HepG2 (cell line): ENCODE data around the gene SLC5A10. TPM values are rescaled to one million over a fixed set of nuclear protein-coding genes. Genes with fewer than 3 reads are reported as not detected.
A peak's percentile ranks its signal among the peaks of the same experiment; 100 is the strongest.

ENCODE experiments used
- AHR ChIP-seq: IDR thresholded peaks from 2 replicates; pipeline ENCODE4 v1.6.1; 2018; ENCODE audit warnings: missing genetic modification reagents, missing compliant biosample characterization
- CSRNP1 ChIP-seq: sonication (generic); formaldehyde crosslinking; IDR thresholded peaks from 2 replicates; pipeline ENCODE4 v1.8.1; 2023; ENCODE audit warnings: mild to moderate bottlenecking, missing genetic modification reagents
- DDIT3 ChIP-seq: sonication (generic); formaldehyde crosslinking; IDR thresholded peaks from 2 replicates; pipeline ENCODE4 v1.4.0; 2020; ENCODE audit warnings: mild to moderate bottlenecking, missing genetic modification reagents
- FOXC1 ChIP-seq: sonication (generic); formaldehyde crosslinking; IDR thresholded peaks from 2 replicates; pipeline ENCODE4 v1.8.0; 2022; ENCODE audit warnings: mild to moderate bottlenecking, missing genetic modification reagents, borderline replicate concordance
- IRF2 ChIP-seq: IDR thresholded peaks from 2 replicates; pipeline ENCODE4 v1.6.1; 2018; ENCODE audit warnings: missing genetic modification reagents, missing compliant biosample characterization
- MBD4 ChIP-seq: IDR thresholded peaks from 2 replicates; pipeline ENCODE4 v1.6.1; 2012; ENCODE audit warnings: low read length, inconsistent platforms, borderline replicate concordance
- NFKBIZ ChIP-seq: IDR thresholded peaks from 2 replicates; pipeline ENCODE4 v1.6.1; 2018; ENCODE audit warnings: missing genetic modification reagents, missing compliant biosample characterization
- NRL ChIP-seq: sonication (generic); formaldehyde crosslinking; IDR thresholded peaks from 2 replicates; pipeline ENCODE4 v1.5.0; 2020; ENCODE audit warnings: missing genetic modification reagents, mild to moderate bottlenecking, moderate library complexity, borderline replicate concordance
- RXRA ChIP-seq: sonication (generic); formaldehyde crosslinking; IDR thresholded peaks from 2 replicates; pipeline ENCODE4 v1.5.1; 2020; ENCODE audit warnings: missing genetic modification reagents
- RXRB ChIP-seq: IDR thresholded peaks from 2 replicates; pipeline ENCODE4 v1.6.1; 2016; ENCODE audit warnings: borderline replicate concordance, missing genetic modification reagents, missing compliant biosample characterization
- STAG1 ChIP-seq: sonication (generic); formaldehyde crosslinking; IDR thresholded peaks from 2 replicates; pipeline ENCODE4 v1.4.0; 2020; ENCODE audit warnings: missing genetic modification reagents
- THRA ChIP-seq: sonication (generic); formaldehyde crosslinking; IDR thresholded peaks from 2 replicates; pipeline ENCODE4 v1.4.0; 2020; ENCODE audit warnings: missing genetic modification reagents, borderline replicate concordance
- ZBTB7B ChIP-seq: sonication (generic); formaldehyde crosslinking; IDR thresholded peaks from 2 replicates; pipeline ENCODE4 v1.4.0; 2020; ENCODE audit warnings: missing genetic modification reagents
- ZFP82 ChIP-seq: sonication (generic); formaldehyde crosslinking; IDR thresholded peaks from 2 replicates; pipeline ENCODE4 v1.5.1; 2020; ENCODE audit warnings: mild to moderate bottlenecking, missing genetic modification reagents, borderline replicate concordance
- ZKSCAN5 ChIP-seq: sonication (generic); formaldehyde crosslinking; IDR thresholded peaks from 2 replicates; pipeline ENCODE4 v1.5.1; 2020; ENCODE audit warnings: mild to moderate bottlenecking, missing genetic modification reagents
- ZNF280B ChIP-seq: sonication (generic); formaldehyde crosslinking; IDR thresholded peaks from 2 replicates; pipeline ENCODE4 v1.5.0; 2020; ENCODE audit warnings: missing genetic modification reagents, mild to moderate bottlenecking, borderline replicate concordance
- ZNF337 ChIP-seq: sonication (generic); formaldehyde crosslinking; IDR thresholded peaks from 2 replicates; pipeline ENCODE4 v1.5.1; 2020; ENCODE audit warnings: missing genetic modification reagents, low read depth, mild to moderate bottlenecking, borderline replicate concordance
- ZNF34 ChIP-seq: sonication (generic); formaldehyde crosslinking; IDR thresholded peaks from 2 replicates; pipeline ENCODE4 v1.4.0; 2020; ENCODE audit warnings: mild to moderate bottlenecking, missing genetic modification reagents, borderline replicate concordance
- ZNF549 ChIP-seq: sonication (generic); formaldehyde crosslinking; IDR thresholded peaks from 2 replicates; pipeline ENCODE4 v1.5.0; 2020; ENCODE audit warnings: missing genetic modification reagents
- ZNF891 ChIP-seq: sonication (generic); formaldehyde crosslinking; IDR thresholded peaks from 2 replicates; pipeline ENCODE4 v1.5.0; 2020; ENCODE audit warnings: mild to moderate bottlenecking, missing genetic modification reagents
- polyA plus RNA-seq, 8 experiments: library from polyadenylated mRNA; depleted of rRNA in 3 of 8; stranded (reverse) in 7 of 8; unstranded in 1 of 8; fragments of >200 nt; fragmentation: Illumina TruSeq in 4 of 8; extraction: Trizol in 4 of 8; gene quantifications; 2 replicates each; pipeline versions ENCODE4 v1.2.1 to v1.2.3, GENCODE V29; 2011 to 2016; ENCODE audit warnings: low read depth in 4 of 8, missing spikeins in 1 of 8, mixed read lengths in 1 of 8; ENCODE audit not compliant: insufficient read depth in 1 of 8
- total RNA-seq, 5 experiments: library from RNA; depleted of rRNA; stranded (reverse); fragments of >200 nt; fragmentation: Illumina TruSeq; extraction: Trizol; gene quantifications; 2 replicates each; pipeline ENCODE4 v1.2.3, GENCODE V29; 2016; ENCODE audit warnings: low read depth in 1 of 5
- TF ChIP-seq, protein P1 (sequence below): sonication (generic); formaldehyde crosslinking; IDR thresholded peaks from 2 replicates; pipeline ENCODE4 v1.8.1; 2023; ENCODE audit warnings: mild to moderate bottlenecking, moderate library complexity, missing genetic modification reagents

Gene SLC5A10
- total and polyA plus RNA-seq, 2 of the 13 experiments (the other 11 are each of a cell fraction or from before 2014, with no cell fraction given) = 0.05 TPM; not detected in 1

DNA sequence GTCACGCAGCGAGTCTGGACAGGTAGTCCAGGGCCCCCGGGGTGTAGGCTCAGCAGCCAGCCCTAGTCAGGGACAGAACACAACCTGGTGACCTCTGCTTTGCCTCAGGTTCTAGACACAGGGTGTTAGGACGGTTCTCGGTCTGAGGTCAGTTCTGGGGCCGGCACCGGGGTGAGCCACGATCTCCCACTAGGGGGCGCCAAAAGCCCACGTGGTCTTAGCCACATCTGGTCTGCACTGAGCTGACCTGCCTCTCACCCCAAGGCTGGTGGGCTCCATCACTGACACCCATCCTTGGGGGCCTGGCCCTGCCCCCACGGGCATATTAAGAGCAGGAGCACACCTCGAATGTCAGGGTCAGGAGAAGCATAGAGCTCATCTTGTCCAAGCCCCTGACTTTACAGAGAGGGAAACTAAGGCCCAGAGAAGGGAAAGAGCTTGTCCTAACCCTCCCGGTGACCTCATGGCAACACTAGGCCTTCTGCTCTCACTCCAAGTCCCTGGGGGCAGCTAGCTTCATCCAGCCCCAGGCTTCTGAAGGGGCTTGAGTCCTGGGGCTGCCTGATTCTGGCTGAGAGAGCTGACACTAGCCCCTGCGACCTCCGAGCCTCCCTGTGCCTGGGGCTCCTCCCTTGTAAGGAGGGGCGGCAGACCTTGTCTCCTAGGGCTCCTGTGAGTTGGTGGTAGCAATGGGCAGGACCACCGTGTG, 9.0 kb downstream of the SLC5A10 start (continued):
- peak; percentile 51; the same call in 1 of the 2 replicates for TF ChIP-seq NRL (CRISPR knock-in tag)
- no peak for TF ChIP-seq MBD4
- TF ChIP-seq ZNF337 (CRISPR knock-in tag) = no peak
- TF ChIP-seq STAG1 (CRISPR knock-in tag) = peak; percentile 99
- TF ChIP-seq ZBTB7B = no peak
- TF ChIP-seq ZNF549 (CRISPR knock-in tag) = no peak
- TF ChIP-seq, protein P1, sequence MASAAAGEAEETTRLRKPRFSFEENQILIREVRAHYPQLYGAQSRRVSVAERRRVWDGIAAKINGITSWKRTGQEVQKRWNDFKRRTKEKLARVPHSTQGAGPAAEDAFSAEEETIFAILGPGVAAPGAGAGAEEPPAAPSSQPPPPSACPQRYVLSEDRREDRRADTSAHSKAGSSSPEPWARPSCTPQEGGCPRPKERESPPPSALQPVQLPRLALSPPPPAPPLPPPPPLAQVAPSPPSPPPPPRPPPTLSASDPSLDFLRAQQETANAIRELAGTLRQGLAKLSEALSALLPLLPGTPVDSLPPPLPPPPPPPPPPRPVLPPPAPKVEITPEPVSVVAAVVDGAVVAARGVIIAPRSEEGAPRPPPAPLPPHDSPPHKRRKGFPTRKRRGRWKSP (CRISPR knock-in tag) = no peak
- TF ChIP-seq THRA (CRISPR knock-in tag) = peak; percentile 44; the same call in 1 of the 2 replicates
- 0 out of 2 replicates have a peak, but pooled peaks have one; percentile 59 for TF ChIP-seq ZNF280B
- TF ChIP-seq ZNF34 (CRISPR knock-in tag) = 0 out of 2 replicates have a peak, but pooled peaks have one; percentile 35
- 0 out of 2 replicates have a peak, but pooled peaks have one; percentile 58 for TF ChIP-seq AHR
- 0 out of 2 replicates have a peak, but pooled peaks have one; percentile 53 for TF ChIP-seq ZKSCAN5 (CRISPR knock-in tag)
- TF ChIP-seq IRF2 (CRISPR knock-in tag) = peak; percentile 60; the same call in 1 of the 2 replicates
- no peak for TF ChIP-seq CSRNP1 (CRISPR knock-in tag)
- peak; percentile 35; the same call in 1 of the 2 replicates for TF ChIP-seq ZNF891 (CRISPR knock-in tag)
- TF ChIP-seq RXRA (CRISPR knock-in tag) = peak; percentile 75
- no peak for TF ChIP-seq DDIT3 (CRISPR knock-in tag)
- 0 out of 2 replicates have a peak, but pooled peaks have one; percentile 21 for TF ChIP-seq FOXC1 (CRISPR knock-in tag)
- TF ChIP-seq ZFP82 (CRISPR knock-in tag) = no peak
- no peak for TF ChIP-seq NFKBIZ
- TF ChIP-seq RXRB (CRISPR knock-in tag) = peak; percentile 44; the same call in 1 of the 2 replicates
